HG02943 (cell line): Measurements from ENCODE around the gene USP10.

ENCODE experiments used
- ATAC-seq: cut with Tn5 transposase; IDR thresholded peaks from one replicate; pipeline ENCODE4 v1.9.1; 2021; ENCODE audit warnings: mild to moderate bottlenecking, low read depth, moderate library complexity; ENCODE audit not compliant: unreplicated experiment

The USP10 gene

DNA sequence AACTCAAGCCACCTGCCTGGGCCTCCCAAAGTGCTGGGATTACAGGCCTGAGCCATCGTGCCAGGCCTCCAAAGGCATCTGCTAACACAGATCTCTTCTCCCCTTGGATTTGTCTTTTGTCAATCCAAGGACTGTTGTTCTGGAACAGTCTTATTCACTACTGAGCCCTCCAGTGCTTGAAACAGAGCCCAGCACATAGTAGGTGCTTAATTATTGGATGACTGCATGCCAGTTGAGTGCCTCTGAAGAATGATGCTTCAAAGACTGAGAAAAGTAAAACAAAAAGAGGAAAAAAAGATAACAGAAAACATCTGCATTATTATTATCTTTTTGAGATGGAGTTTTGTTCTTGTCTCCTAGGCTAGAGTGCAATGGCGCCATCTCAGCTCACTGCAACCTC lies 118.3 kb downstream of the USP10 start:
- ATAC-seq, result no peak

DNA sequence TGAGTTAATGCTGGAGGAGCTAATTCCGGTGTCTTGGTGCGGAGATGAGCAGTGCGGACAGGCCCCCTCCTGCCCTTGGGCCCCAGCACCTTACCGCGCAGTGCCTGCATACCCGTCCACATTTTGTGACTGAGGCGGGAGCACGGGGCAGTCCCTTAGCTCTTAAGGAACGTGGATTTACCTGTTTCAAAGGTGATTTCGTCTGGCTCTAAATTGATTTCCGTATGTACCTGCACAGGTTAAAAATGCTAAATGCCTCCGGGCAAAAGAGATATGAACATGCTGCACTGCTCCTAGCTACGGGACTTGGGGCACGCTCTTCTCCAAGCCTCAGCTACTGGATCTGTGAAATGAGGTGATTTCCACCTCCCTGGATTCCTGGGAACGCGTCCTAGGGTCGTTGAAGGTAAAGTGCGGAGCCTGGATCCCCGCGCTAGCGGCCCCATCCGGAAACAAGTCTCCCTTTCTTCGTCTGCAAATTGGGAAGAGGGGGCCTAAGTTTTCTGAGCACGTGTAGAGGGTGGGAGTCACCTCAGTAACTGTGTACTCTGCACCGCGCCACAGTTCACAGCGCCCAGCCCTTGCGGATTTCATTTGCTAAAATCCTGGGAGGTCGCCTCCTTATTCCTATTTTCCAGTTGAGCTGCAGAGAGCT lies 119.3 kb downstream of the USP10 start:
- no peak for ATAC-seq

DNA sequence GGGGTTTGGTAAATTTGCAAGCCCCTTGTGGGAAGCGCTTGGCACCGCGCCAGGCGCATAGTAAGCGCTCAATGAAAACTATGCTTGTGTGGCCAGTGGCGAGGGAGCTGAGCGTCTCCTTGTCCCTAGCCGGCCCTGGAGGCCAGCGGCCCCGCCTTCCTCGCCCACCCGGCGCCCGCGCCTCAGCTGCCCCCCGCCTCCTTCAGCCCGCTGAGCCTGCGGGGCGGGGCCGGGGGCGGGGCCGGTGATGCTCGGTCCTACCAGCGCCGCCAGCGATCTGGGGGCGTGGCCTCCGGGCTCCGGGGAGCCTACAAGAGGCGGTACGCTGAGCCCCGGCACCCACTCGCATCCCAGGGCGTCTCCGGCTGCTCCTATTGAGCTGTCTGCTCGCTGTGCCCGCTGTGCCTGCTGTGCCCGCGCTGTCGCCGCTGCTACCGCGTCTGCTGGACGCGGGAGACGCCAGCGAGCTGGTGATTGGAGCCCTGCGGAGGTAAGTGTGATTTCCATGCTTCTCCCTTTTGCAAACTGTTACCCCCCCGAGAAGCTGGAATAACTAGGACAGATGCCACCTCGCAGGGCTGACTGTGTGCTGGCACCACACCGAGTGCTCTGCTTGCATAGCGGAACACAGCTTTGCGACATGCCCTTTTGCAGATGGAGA lies 120.0 kb downstream of the USP10 start, which contains the start of gene CRISPLD2:
CRISPLD2 (plus strand) TSS at position 342 of the 661 bp plus-strand sequence. CDS start 18,511 bp downstream, outside the sequence.
- ATAC-seq, result no peak

DNA sequence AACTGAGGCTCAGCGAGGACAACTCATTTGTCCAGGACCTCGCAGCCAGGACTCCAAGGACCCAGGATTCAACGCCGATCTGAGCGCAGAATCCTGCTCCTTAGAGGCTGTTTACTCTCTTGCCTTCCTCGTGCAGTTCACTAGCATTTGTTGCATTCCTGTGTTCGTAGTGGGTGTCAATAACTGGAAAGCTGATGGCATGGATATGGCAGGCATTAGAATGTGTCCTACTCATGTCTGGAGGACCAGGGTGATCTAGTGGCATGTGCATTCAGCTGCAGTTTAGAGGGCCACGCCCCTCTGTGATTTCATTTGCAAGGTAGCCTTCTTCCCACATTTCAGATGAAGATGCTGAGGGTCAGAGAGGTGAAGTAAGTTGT lies 120.5 kb downstream of the USP10 start:
- no peak for ATAC-seq

DNA sequence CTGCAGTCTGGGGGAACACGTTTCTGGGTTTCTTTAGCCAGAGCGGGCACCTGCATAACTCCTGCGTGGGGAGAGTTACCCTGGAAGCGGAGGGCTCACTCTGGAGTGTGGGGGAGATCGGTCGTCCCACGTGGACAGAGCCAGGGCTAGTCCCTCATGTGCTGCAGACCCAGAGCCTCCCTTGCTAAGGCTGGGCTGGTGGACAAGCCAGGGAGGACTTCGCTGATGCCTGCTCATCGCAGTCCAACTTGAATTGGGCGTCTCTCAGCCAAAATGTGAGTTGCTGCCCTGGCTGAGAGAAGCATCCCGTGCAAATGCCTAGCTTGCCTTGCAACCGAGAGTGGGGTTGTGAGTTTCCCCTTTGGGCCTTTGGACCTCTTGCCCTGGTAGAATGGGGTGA lies 121.0 kb downstream of the USP10 start:
- no peak for ATAC-seq

DNA sequence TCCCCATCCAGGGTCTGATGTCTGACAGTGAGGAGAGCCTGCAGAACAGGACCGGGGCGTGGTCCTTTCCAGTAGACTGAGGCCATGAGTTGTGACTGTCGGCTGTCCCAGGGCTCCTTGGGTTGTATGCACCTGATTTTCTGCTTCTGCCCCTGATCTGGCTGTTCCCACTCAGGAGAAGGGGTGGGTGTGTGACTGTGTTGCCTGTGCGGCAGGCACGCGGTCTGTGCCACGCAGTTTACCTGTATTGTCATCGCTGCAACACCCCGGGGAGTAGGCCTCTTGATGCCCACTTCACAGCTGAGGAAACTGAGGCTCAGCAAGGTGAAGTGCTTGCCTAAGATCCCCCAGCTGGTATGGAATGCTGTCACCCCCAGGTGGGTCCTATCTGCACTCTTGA lies 121.4 kb downstream of the USP10 start:
- no peak for ATAC-seq

DNA sequence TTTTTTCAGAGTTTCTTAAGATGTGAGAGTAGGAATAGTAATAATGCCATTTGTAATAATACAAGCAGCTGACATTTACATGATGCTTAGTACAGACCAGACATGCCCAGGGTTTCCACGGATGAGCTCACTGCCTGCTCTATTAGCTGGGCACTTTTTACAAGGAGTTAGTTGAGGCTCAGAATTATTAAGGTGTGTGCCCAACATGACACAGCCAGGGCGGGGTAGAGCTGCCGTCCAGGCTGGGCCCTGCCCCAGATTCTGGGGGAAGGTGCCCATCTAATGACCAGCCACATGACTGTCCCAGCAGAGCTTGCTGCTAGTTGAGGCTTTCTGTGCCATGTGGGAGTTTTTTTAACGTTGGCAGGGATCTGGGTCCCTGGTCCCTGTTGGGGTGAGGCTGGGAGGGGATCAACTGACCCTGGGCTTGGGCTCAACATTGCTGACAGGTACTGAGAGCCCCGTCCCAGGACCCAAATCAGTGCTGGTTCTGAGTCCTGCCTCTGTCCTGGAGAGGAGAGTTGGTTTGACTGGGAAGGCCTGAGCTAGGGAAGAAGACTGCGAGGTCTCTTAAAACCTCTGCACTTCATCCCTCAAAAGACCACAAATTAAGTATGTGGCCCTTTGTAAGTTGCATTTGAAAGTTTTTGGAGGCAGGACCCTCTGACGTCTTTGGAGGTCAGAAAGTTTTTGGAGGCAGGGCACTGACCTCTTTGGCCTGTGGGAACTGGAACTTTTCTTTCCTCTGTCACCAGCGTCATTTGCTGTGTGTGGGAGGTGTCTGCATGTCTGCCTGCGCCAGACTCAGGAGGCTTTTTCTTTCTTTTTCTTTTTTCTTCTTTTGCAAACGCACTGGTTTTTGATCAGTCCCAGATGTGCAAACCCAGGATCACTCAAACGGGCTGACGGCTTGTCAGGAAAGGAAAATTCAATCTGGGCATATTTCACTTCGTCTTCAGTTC lies 122.2 kb downstream of the USP10 start:
- no peak for ATAC-seq

DNA sequence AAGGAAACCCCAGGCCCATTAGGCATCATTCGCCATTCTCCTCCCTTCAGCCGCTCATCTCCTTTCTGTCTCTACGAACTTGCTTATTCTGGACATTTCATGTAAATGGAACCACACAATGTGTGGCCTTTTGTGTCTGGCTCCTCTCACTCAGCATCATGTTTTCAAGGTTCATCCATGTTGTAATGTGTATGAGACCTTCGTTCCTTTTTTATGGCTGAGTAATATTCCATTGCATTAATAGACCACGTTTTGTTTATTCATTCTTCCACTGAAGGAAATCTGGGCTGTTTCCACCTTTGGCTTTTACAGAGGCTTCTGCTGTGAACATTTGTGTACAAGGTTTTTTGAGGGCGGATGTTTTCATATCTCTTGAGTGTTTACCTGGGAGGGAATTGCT lies 123.2 kb downstream of the USP10 start:
- no peak for ATAC-seq

DNA sequence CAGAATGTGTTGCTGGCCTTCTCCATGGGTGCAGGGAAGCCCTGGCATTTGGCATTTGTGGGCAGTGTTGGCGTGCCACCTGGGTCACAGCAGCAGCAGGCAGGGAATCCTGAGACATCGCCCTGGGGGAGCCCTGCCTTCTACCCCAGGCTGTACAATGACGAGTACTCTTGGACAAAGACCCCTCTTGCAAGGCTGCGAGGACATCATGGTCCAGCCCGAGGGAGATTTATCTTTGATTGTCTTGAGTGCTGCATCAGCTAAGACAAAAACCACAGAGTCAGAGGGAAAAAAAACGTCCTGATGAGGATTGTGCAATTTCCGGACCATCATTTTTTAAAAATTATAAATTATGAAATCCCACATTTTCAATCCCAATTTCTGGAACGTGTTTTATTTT lies 123.7 kb downstream of the USP10 start:
- no peak for ATAC-seq

DNA sequence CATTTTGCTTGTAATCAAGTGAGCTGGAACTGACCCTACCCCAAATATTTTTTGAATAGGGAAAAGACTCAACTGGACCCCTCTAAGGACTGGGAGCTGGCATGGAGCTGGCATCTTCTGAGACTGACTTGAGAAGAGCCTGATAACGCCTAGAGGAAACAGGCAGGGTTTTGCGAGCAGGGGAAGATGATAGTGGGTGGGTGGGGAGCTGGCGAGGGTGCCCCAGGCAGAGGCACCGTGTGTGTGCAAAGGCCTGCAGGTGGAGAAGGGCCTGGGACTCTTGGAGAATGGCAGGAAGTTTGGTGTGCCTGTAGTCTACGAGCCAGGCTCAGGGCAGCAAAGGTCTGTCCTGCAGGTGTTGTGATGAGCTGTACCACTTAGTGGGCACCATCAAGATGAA lies 124.1 kb downstream of the USP10 start:
- no peak for ATAC-seq

DNA sequence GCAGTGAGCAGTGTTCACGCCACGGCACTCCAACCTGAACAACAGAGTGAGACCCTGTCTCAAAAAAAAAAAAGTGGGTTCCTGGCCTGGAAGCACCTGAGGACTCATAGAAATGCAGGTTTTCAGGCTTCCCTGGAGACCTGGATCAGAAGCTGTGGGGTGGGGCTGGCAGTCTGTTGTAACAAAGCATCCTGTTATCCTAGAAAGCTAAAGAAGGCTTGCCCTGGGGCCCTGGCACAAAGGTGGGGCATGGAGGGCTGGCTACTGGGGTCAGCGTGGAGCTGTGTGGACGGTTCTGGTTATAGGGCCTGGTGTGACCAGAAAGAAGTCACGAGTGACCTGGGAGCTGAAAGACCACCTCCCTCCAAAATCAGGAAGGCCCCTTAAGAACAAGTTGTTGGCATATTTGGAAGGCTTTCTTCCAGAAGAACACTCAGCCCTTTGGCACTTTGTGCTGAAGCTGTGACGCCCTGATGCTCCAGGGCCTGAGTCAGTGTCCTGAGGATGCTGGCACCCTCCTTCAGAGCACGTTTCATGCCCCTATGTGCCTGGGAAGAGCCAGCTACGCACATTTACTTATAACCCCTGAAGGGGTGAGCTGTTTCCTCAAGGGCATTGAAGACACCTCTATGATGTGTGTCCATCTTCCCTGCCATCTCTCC lies 126.2 kb downstream of the USP10 start:
- no peak for ATAC-seq

DNA sequence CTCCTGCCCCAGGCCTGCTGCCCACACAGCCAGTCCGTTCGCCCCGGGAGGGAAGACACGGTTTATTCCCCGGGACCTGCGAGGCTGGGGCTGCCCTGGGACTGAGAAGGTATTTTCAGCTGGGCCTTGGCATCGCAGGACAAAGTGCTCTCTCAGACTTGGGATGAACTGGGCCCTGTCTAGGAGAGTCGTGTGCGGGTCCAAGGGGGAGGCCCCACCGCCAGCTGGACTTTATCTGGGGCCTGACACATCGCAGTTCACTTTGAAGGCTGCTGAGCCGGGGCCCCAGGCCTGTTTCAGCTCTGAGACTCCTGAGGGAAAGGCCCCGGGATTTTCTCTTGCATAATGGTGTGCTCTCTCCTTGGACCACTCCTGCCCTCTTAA lies 126.8 kb downstream of the USP10 start:
- ATAC-seq, result no peak

DNA sequence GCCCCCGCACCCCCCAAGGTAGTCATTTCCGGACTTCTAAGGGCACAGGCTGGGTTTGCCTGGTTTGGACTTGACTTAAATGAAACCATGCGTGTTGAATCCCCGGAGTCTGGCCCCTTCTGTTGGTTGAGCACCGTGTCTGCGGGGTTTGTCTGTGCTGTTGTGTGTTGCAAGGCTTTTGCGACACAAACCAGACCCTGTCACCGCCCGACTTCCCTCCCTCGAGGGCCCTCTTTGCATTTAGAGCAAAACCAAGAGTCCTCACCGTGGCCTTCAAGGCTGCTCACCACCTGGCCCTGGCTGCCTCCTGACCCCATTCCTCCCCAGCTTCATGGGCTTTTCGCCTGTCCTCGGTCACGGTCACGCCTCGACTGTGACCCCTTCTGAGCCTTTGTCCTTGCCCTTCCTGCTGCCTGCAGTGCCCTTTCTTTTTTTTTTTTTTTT lies 127.4 kb downstream of the USP10 start:
- ATAC-seq, result no peak

DNA sequence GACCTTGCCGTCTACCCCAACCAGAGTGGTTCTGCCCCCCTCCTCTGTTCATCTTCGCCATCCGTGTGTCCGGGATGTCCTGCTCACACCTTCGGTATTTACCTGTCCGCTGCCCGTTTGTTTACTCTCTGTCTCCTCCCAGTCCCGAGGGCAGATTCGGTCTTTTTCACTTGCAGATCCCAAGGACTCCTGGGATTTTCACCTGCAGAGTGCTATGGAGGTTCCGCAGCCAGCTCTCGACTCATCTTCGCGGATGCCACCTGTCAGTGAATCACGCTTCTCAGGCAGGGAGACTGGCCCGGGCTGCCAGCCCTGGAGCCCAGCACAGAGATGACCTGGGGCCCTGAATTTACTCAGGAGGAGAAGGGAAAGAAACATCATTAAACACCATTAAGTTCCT lies 128.1 kb downstream of the USP10 start:
- ATAC-seq, result no peak

DNA sequence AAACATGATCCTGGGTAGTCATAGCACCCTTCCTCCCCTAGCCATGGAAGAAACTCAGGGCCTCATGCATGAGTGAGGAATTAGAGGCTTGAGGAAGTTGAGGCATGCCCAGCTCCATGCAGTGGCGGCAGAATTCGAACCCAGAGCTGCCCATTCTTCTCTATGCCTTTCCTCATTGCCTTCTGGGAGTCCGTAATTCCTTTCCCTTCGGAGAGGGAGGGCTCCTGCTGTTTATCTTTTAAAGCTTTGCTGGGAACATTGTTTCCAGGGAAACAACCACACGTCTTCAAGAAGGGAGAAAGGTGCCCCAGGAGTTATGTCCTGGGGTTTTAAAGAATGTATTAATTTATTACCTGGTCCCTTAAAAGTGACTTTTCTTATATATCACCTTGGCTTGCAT lies 128.5 kb downstream of the USP10 start:
- ATAC-seq, result no peak
